Left renal pelvis (tissue), 4 donors: ENCODE data around the gene TBP. TPM values are rescaled to one million over a fixed set of nuclear protein-coding genes. Genes with fewer than 3 reads are reported as not detected.
"Not testable (repeated sequence)": the region's sequence is repeated elsewhere in the genome, so short reads cannot be mapped to it uniquely, and the experiment has no call there.

ENCODE experiments used
- DNase-seq, 4 donors: peaks; one replicate each; pipeline ENCODE4 v3.0.0-alpha.2; 2013; ENCODE audit warnings: low read depth in 4 of 4, low spot score in 3 of 4
- polyA plus RNA-seq, 4 donors: library from polyadenylated mRNA; unstranded; fragments of 120-200 nt; gene quantifications; one replicate each; pipeline ENCODE4 v1.2.1, GENCODE V29; 2013; ENCODE audit not compliant: insufficient read length in 4 of 4

Gene TBP
- polyA plus RNA-seq, 4 donors: 20.8 to 27.4 (median 22.1) TPM

- DNase-seq: no peak
Observed at GRCh38 chr6:170597278-170597677, 43.1 kb downstream of the TBP start.

- DNase-seq: no peak
Observed at GRCh38 chr6:170605574-170606259, 51.5 kb downstream of the TBP start.

GRCh38 chr6:170609225-170609624 lies 55.1 kb downstream of the TBP start:
- DNase-seq: not testable (repeated sequence)

GRCh38 chr6:170612256-170612804 lies 58.2 kb downstream of the TBP start:
- DNase-seq: not testable (repeated sequence)

GRCh38 chr6:170616020-170616554 lies 61.9 kb downstream of the TBP start:
- not testable (repeated sequence) for DNase-seq

Other genes starting within 250 kb of the TBP start
- gene FAM120B, start 247.6 kb upstream of the TBP start, polyA plus RNA-seq: 10 to 100 TPM; 35.7 to 38.6 (median 37.2) TPM
- gene PSMB1, start 1.1 kb upstream of the TBP start, polyA plus RNA-seq: 100 to 1,000 TPM; 157 to 225 (median 202) TPM
- 10 to 100 TPM; 63.7 to 88.9 (median 79.9) TPM for gene PDCD2, start 30.3 kb downstream of the TBP start, polyA plus RNA-seq